Calu3 (cell line): ENCODE data around the gene LIMCH1. TPM values are rescaled to one million over a fixed set of nuclear protein-coding genes. Genes with fewer than 3 reads are reported as not detected.

Experiments used
- BruUV-seq: library from RNA; stranded (reverse); fragments of 400-500 nt; replicated peaks from 2 replicates; lab custom pipeline; 2021; lab: Mats Ljungman, UMichigan
- CTCF ChIA-PET: fragments of 300-600 bp; sonication (Branson Sonifier 250); formaldehyde crosslinking; loops from one replicate; lab custom pipeline; 2022; ENCODE audit warnings: antibody characterized with exemption; lab: Charles Lee
- DNase-seq: peaks from one replicate; pipeline ENCODE4 v3.0.0; 2022
- H3K27ac Mint-ChIP-seq: one replicate; pipeline ENCODE4 v1.8.0; 2022; ENCODE audit warnings: mixed read lengths; ENCODE audit not compliant: unreplicated experiment
- H3K27me3 Mint-ChIP-seq: one replicate; pipeline ENCODE4 v1.8.0; 2022; ENCODE audit warnings: mixed read lengths; ENCODE audit not compliant: unreplicated experiment
- H3K36me3 Mint-ChIP-seq: one replicate; pipeline ENCODE4 v1.8.0; 2022; ENCODE audit warnings: mild to moderate bottlenecking, moderate library complexity, mixed read lengths; ENCODE audit not compliant: insufficient read depth, unreplicated experiment
- H3K4me1 Mint-ChIP-seq: one replicate; pipeline ENCODE4 v1.8.0; 2022; ENCODE audit warnings: mild to moderate bottlenecking, low read depth, mixed read lengths; ENCODE audit not compliant: unreplicated experiment
- H3K4me3 Mint-ChIP-seq: one replicate; pipeline ENCODE4 v1.8.0; 2022; ENCODE audit warnings: mild to moderate bottlenecking, low read depth, moderate library complexity, mixed read lengths; ENCODE audit not compliant: unreplicated experiment
- H3K9me3 Mint-ChIP-seq: one replicate; pipeline ENCODE4 v1.8.0; 2022; ENCODE audit warnings: low read depth, mixed read lengths; ENCODE audit not compliant: unreplicated experiment
- CTCF ChIP-seq: fragments of 200-600 bp; IDR thresholded peaks from one replicate; pipeline ENCODE4 v1.8.0; 2022; ENCODE audit warnings: antibody characterized with exemption; ENCODE audit not compliant: unreplicated experiment
- intact Hi-C: fragments of 100-400 bp; cut with micrococcal nuclease; formaldehyde crosslinking; loops from one replicate; pipeline ENCODE4 v1.10.0; 2022; ENCODE audit not compliant: unreplicated experiment
- total RNA-seq: library from RNA; stranded (reverse); gene quantifications from 2 replicates; pipeline ENCODE4 v1.2.3, GENCODE V29; 2022

LIMCH1 gene
- total RNA-seq, 1 experiment from 2014 or later, result 78.7 TPM

- CTCF ChIA-PET, result no interaction called here
Observed at GRCh38 chr4:41569961-41570360, 32.0 kb downstream of the LIMCH1 start.

GRCh38 chr4:41571422-41571821 is 33.5 kb downstream of the LIMCH1 start:
- intact Hi-C loops, result no loop called here
- no TSS peak for BruUV-seq
- Mint-ChIP-seq H3K4me3 (no peak overlapping the region), H3K9me3 (no peaks in the 10 kb centered on the region), H3K27ac (no peak overlapping the region), H3K4me1 (no peaks in the 10 kb centered on the region), H3K27me3 (no peaks in the 10 kb centered on the region), H3K36me3 (no peaks in the 10 kb centered on the region)
- CTCF ChIA-PET, result no interaction called here
- DNase-seq, result no peak
- no peak for TF ChIP-seq CTCF

More at GRCh38 chr4:41569961-41570360, 32.0 kb downstream of the LIMCH1 start:
- Mint-ChIP-seq H3K4me1 (no peaks in the 10 kb centered on the region), H3K36me3 (no peaks in the 10 kb centered on the region), H3K27ac (no peak overlapping the region), H3K27me3 (no peaks in the 10 kb centered on the region), H3K4me3 (no peak overlapping the region), H3K9me3 (no peaks in the 10 kb centered on the region)
- intact Hi-C loops, result no loop called here
- no peak for TF ChIP-seq CTCF
- BruUV-seq, result no TSS peak
- no peak for DNase-seq

- intact Hi-C loops, result no loop called here
- no peaks in the 10 kb centered on the region for H3K27me3 Mint-ChIP-seq
- H3K36me3 Mint-ChIP-seq, result no peaks in the 10 kb centered on the region
- H3K27ac Mint-ChIP-seq, result no peak overlapping the region
- BruUV-seq, result no TSS peak
- CTCF ChIA-PET, result no interaction called here
- H3K4me3 Mint-ChIP-seq, result no peak overlapping the region
- H3K9me3 Mint-ChIP-seq, result no peaks in the 10 kb centered on the region
- TF ChIP-seq CTCF, result no peak
- H3K4me1 Mint-ChIP-seq, result no peaks in the 10 kb centered on the region
- DNase-seq, result no peak
Observed at GRCh38 chr4:41572516-41572915, 34.6 kb downstream of the LIMCH1 start.

- Mint-ChIP-seq H3K4me1 (no peaks in the 10 kb centered on the region), H3K27me3 (no peaks in the 10 kb centered on the region), H3K9me3 (no peaks in the 10 kb centered on the region), H3K27ac (no peak overlapping the region), H3K4me3 (no peak overlapping the region), H3K36me3 (no peaks in the 10 kb centered on the region)
- TF ChIP-seq CTCF, result no peak
- DNase-seq, result no peak
- BruUV-seq, result no TSS peak
- intact Hi-C loops, result no loop called here
- CTCF ChIA-PET, result no interaction called here
Observed at GRCh38 chr4:41572956-41573355, 35.0 kb downstream of the LIMCH1 start.
